Heart left ventricle (tissue), 16 donors: ENCODE results near the gene UGGT2. TPM values are rescaled to one million over a fixed set of nuclear protein-coding genes. Genes with fewer than 3 reads are reported as not detected.
"Not testable (repeated sequence)": the region's sequence is repeated elsewhere in the genome, so short reads cannot be mapped to it uniquely, and the experiment has no call there.

Experiments used
- ATAC-seq, 4 donors: fragments of 200-7000 bp; cut with Tn5 transposase; one replicate each; pipeline ENCODE4 v1.9.1; 2020 to 2022; ENCODE audit warnings: moderate library complexity in 4 of 4, mild to moderate bottlenecking in 3 of 4, moderate number of reproducible peaks in 1 of 4
- DNase-seq, 5 donors: peaks; one replicate each; pipeline ENCODE4 v3.0.0-alpha.2; 2020
- H3K27ac ChIP-seq, 12 donors: fragments of 200-600 bp; sonication (generic) in 4 of 12; one replicate each; pipeline versions ENCODE4 v1.5.0 to v1.8.0; 2016 to 2022; ENCODE audit warnings: mild to moderate bottlenecking in 2 of 12
- H3K27me3 ChIP-seq, 9 donors: fragments of 200-600 bp; sonication (generic) in 2 of 9; one replicate each; pipeline versions ENCODE4 v1.5.1 to v1.8.0; 2016 to 2022; ENCODE audit warnings: mild to moderate bottlenecking in 3 of 9
- H3K36me3 ChIP-seq, 9 donors: fragments of 200-600 bp; sonication (generic) in 2 of 9; one replicate each; pipeline versions ENCODE4 v1.5.0 to v1.8.0; 2018 to 2022; ENCODE audit warnings: mild to moderate bottlenecking in 2 of 9
- H3K4me1 ChIP-seq, 12 donors: fragments of 200-600 bp; sonication (generic) in 4 of 12; one replicate each; pipeline versions ENCODE4 v1.5.0 to v1.8.0; 2016 to 2022; ENCODE audit warnings: mild to moderate bottlenecking in 3 of 12
- H3K4me3 ChIP-seq, 12 donors: fragments of 200-600 bp; sonication (generic) in 4 of 12; one replicate each; pipeline versions ENCODE4 v1.5.0 to v1.8.0; 2017 to 2022; ENCODE audit warnings: mild to moderate bottlenecking in 9 of 12, moderate library complexity in 4 of 12
- H3K9me3 ChIP-seq, 12 donors: fragments of 200-600 bp; sonication (generic) in 4 of 12; one replicate each; pipeline versions ENCODE4 v1.5.0 to v1.8.0; 2016 to 2022; ENCODE audit warnings: mild to moderate bottlenecking in 1 of 12
- POLR2A ChIP-seq, 2 donors: fragments of 450-650 bp; IDR thresholded peaks; one replicate each; pipeline ENCODE4 v1.6.1; 2017; ENCODE audit warnings: antibody characterized with exemption in 2 of 2, mild to moderate bottlenecking in 2 of 2, moderate library complexity in 2 of 2
- WGBS, 4 donors: extraction: QIAGEN DNeasy Blood & Tissue Kit in 2 of 4; methylation state at CpG; one replicate each; pipeline versions ENCODE4 v1.1.5 to v1.1.7; 2013 to 2018; 5-methylcytosine and 5-hydroxymethylcytosine counted together
- intact Hi-C, 10 donors: fragments of 100-400 bp; cut with DNase I; formaldehyde crosslinking; loops; one replicate each; pipeline versions ENCODE4 v1.11.1 to v1.14.2; 2022
- polyA plus RNA-seq, 2 donors: library from polyadenylated mRNA; stranded (reverse); fragments of 200-250 nt; gene quantifications; one replicate each; pipeline ENCODE4 v1.2.3, GENCODE V29; 2013
- total RNA-seq, 9 donors: library from RNA; depleted of rRNA in 2 of 9; stranded (reverse); fragments of >200 nt in 2 of 9; fragmentation: NEBNext Ultra II Directional in 3 of 9; extraction: Animal tissue kit (Norgen Biotek cat#: 25700) in 3 of 9; gene quantifications; one replicate each; pipeline versions ENCODE4 v1.1.0 to v1.2.4, GENCODE V29; 2016 to 2023
- TF ChIP-seq, protein P1 (sequence below), 12 donors: fragments of 200-600 bp; sonication (generic) in 4 of 12; IDR thresholded peaks; one replicate each; pipeline versions ENCODE4 v1.5.0 to v1.8.0; 2018 to 2022; ENCODE audit warnings: antibody characterized with exemption in 12 of 12, mild to moderate bottlenecking in 5 of 12
- donor health status: ischemic (EF 13 %, LVEDD 7.1; RV severe dilation, severe dysfunction).
- donor health status: healthy with polysubstance abuse.
- donor health status: DM: no; HTN: yes; CAD: no.
- donor health status: DM: no; HTN: no; CAD: no.
- donor health status: ischemic (EF 25% LVEDD 6.9; RV normal size, moderate dysfunction).
- donor health status: ischemic (EF 25% LVEDD 5.7; RV mildly dilated, moderate dysfunction).
- donor health status: healthy.
- donor health status: DM: yes; HTN: yes; CAD: no.
- donor health status: ischemic (EF 35%, LVEDD 5.7; RV mildly dilated, moderate dysfunction).
- donor health status: nonischemic (EF 11% LVEDD 7.7; RV severe dilation, severe dysfunction).
- donor health status: DM: yes; HTN: yes; CAD: no.
- donor health status: PGD.
- donor health status: ischemic (EF 29% LVEDD 5.4; RV normal size, mild dysfunction).
- donor health status: nonischemic (EF 23%, LVEDD 6.1; RV moderate dilation, normal function).

Gene UGGT2
- total and polyA plus RNA-seq, 11 donors, result 4.3 to 15.9 (median 13.3) TPM

DNA sequence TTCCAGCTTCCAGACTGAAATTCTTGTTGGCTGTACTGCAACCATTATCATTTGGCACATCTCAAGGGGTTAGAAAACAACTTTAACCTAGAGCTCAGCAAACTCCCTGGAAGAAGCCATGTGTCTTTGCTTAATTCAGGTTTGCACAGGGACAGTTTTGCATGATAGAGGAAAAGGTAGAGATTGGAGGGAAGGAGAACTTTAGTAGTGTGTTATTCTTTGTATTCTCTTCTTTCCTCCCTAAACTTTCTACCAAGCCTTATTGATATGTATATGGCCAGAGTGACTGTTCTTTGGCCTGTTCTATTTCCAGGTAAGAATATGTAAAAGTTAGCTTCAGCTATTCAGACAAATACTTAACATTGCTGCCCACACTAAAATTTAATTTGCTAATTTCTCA is 53.1 kb downstream of the UGGT2 start:
- no peak for ATAC-seq
- H3K27me3 ChIP-seq, result no peaks in the 10 kb centered on the region
- DNase-seq, result no peak
- intact Hi-C loops, result no loop called here
- H3K9me3 ChIP-seq, result no peaks in the 10 kb centered on the region
- H3K27ac ChIP-seq, result no peak overlapping the region
- no peak for TF ChIP-seq POLR2A (IDR thresholded peaks at IDR 0.05)
- TF ChIP-seq, protein P1, sequence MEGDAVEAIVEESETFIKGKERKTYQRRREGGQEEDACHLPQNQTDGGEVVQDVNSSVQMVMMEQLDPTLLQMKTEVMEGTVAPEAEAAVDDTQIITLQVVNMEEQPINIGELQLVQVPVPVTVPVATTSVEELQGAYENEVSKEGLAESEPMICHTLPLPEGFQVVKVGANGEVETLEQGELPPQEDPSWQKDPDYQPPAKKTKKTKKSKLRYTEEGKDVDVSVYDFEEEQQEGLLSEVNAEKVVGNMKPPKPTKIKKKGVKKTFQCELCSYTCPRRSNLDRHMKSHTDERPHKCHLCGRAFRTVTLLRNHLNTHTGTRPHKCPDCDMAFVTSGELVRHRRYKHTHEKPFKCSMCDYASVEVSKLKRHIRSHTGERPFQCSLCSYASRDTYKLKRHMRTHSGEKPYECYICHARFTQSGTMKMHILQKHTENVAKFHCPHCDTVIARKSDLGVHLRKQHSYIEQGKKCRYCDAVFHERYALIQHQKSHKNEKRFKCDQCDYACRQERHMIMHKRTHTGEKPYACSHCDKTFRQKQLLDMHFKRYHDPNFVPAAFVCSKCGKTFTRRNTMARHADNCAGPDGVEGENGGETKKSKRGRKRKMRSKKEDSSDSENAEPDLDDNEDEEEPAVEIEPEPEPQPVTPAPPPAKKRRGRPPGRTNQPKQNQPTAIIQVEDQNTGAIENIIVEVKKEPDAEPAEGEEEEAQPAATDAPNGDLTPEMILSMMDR (IDR thresholded peaks at IDR 0.05), result no peak
- no peak overlapping the region for H3K4me3 ChIP-seq
- no peaks in the 10 kb centered on the region for H3K4me1 ChIP-seq
- peaks cover 0 to 16% (median 0%) of the 10 kb centered on the region in 9 donors for H3K36me3 ChIP-seq

DNA sequence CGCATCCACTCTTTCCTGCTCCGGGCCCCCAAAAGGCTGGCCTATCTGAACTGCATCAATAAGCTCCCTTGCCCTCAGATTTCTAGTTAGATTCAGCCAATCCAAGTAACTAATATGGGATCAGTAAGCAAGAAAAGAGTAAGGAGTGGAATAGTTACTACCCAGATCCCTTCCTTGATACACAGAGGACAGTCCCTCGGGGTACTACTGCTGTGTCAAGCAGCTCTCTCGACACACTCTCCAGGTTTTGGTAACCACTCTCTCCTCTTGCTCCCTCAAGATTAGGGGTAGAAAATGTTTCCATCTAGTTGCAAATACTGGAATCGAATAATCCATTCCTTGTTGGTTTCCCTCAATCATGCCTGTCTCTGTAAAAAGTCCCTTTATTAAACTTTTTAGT is 65.4 kb downstream of the UGGT2 start:
- H3K9me3 ChIP-seq, result no peaks in the 10 kb centered on the region
- TF ChIP-seq, protein P1 (IDR thresholded peaks at IDR 0.05), result no peak
- no peak for TF ChIP-seq POLR2A (IDR thresholded peaks at IDR 0.05)
- DNase-seq (no peak), ATAC-seq (no peak)
- intact Hi-C loops, result loop anchor here in 1 of 10 donors (10.0 kb wide), 1 partner anchor 363 kb away; no protein-coding TSS in a partner anchor
- no peaks in the 10 kb centered on the region for H3K4me1 ChIP-seq
- no peaks in the 10 kb centered on the region for H3K27me3 ChIP-seq
- peaks cover 0 to 8% (median 0%) of the 10 kb centered on the region in 9 donors for H3K36me3 ChIP-seq
- 95 to 97% (median 95%) methylated on average over 5 of the region's 5 CpGs for WGBS, 4 donors
- no peak overlapping the region for H3K27ac ChIP-seq
- H3K4me3 ChIP-seq, result no peak overlapping the region

DNA sequence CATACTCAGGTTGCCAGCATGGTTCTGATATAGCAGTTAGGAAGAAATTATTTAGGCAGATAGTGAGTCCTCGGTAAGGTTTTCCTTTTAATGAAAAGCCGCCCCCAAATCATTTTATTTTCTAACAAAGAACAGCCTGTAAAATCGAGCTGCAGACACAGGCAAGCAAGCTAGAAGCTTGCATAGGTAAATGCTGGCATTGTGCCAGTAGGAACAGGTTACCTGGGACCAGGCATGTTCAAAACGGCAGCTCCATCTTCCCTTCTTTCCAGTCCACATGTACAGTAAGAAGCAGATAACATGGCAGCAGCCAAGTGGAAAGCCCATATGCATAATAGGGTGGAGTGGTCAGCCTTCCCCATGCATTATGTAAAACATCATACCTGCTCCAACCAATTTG is 71.1 kb downstream of the UGGT2 start:
- TF ChIP-seq, protein P1 (IDR thresholded peaks at IDR 0.05), result no peak
- no peak for TF ChIP-seq POLR2A (IDR thresholded peaks at IDR 0.05)
- no peak for DNase-seq
- H3K27me3 ChIP-seq, result no peaks in the 10 kb centered on the region
- no peak overlapping the region for H3K4me3 ChIP-seq
- H3K27ac ChIP-seq, result no peak overlapping the region
- WGBS, 4 donors, result 80 to 88% (median 85%) methylated on average over 4 of the region's 4 CpGs
- no peaks in the 10 kb centered on the region for H3K4me1 ChIP-seq
- intact Hi-C loops, result loop anchor here in 2 of 10 donors (5.0 to 10.0 kb wide), 2 partner anchors 355 to 357 kb away; no protein-coding TSS in a partner anchor
- peaks cover 0 to 3% (median 0%) of the 10 kb centered on the region in 9 donors for H3K36me3 ChIP-seq
- H3K9me3 ChIP-seq, result no peaks in the 10 kb centered on the region
- no peak for ATAC-seq

DNA sequence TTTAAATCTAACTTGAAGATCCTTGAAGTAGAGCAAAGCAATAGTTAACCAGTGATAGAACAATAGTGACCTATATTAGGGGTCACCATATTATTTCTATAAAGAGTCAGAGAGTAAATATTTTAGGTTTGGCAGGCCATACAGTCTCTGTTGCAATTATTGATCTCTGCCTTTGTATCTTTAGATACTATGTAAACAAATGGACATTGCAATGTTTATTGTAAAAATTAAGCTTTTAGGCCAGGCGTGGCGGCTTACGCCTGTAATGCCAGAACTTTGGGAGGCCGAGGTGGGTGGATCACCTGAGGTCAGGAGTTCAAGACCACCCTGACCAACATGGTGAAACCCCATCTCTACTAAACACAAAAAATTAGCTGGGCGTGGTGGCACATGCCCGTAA is 80.5 kb downstream of the UGGT2 start:
- peaks cover 0 to 17% (median 0%) of the 10 kb centered on the region in 9 donors for H3K36me3 ChIP-seq
- H3K27ac ChIP-seq, H3K4me1 ChIP-seq, H3K4me3 ChIP-seq, DNase-seq, H3K27me3 ChIP-seq, intact Hi-C loops, ATAC-seq: not testable (repeated sequence)
- 95 to 98% (median 97%) methylated on average over 6 of the region's 6 CpGs for WGBS, 4 donors
- H3K9me3 ChIP-seq, result peaks cover 0 to 12% (median 0%) of the 10 kb centered on the region in 12 donors

DNA sequence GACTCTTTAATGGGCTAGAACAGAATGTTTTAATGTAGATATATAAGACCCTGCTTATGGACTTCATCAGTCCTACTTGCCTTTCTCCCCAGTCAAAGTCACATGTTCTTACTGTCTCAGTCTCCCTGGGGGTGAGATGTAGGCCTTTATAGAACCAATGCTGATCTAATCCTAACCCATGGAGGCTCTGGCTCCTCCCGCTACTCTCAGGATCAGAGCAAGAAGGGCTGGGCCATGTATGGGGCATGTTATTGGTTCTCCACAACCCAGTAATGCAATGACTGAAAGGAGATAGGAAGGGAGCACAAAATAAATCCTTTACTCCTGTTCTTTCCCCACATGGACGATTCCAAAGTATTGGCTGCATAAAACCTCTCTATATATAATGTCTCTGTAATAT is 82.3 kb downstream of the UGGT2 start:
- intact Hi-C loops, result no loop called here
- no peak overlapping the region for H3K27ac ChIP-seq
- peaks cover 0 to 17% (median 0%) of the 10 kb centered on the region in 9 donors for H3K36me3 ChIP-seq
- H3K27me3 ChIP-seq, result no peaks in the 10 kb centered on the region
- no peak for TF ChIP-seq POLR2A (IDR thresholded peaks at IDR 0.05)
- TF ChIP-seq, protein P1 (IDR thresholded peaks at IDR 0.05), result no peak
- ATAC-seq (no peak), DNase-seq (no peak)
- H3K4me1 ChIP-seq, result no peaks in the 10 kb centered on the region
- WGBS, 4 donors, result 94 to 100% (median 96%) methylated on average over 2 of the region's 2 CpGs
- H3K4me3 ChIP-seq, result no peak overlapping the region
- H3K9me3 ChIP-seq, result peaks cover 0 to 5% (median 0%) of the 10 kb centered on the region in 12 donors
